Prostate gland (tissue), 2 donors: ENCODE results near the gene SIM1.

ENCODE experiments used
- POLR2A ChIP-seq: fragments of 450-650 bp; IDR thresholded peaks from one replicate; pipeline ENCODE4 v1.6.1; 2016; ENCODE audit warnings: antibody characterized with exemption, mild to moderate bottlenecking
- POLR2AphosphoS5 ChIP-seq: sonication (generic); formaldehyde crosslinking; IDR thresholded peaks from one replicate; pipeline ENCODE4 v1.6.1; 2017; ENCODE audit warnings: antibody characterized with exemption
- TF ChIP-seq, protein P1 (sequence below), 4 experiments: fragments of 200-600 bp in 2 of 4; fragments of 450-650 bp in 2 of 4; sonication (generic) in 2 of 4; IDR thresholded peaks; 1 replicate in 3 of 4; 2 replicates in 1 of 4; pipeline ENCODE4 v1.5.1; 2016 to 2019; ENCODE audit warnings: antibody characterized with exemption in 4 of 4, mild to moderate bottlenecking in 2 of 4, moderate library complexity in 2 of 4

DNA sequence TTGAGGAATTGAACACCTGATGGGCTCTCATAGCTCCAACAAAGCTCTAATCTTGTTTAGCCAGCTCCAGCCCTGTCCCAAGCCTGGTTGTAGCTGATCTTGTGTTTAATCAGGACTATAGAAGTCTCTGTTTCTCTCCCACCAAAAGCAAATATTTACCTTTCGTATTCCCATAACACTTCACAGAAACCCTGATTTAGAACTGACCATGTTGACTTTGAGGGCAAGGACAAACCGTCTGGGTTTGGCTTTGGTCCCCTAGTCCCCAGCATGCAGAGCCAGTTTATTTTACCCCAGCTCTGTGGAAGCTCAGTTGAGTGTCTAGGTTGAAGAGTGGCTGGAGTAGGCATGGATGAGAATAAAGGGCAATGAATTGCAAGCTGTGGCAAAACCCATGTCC lies 18.0 kb upstream of the SIM1 start:
- TF ChIP-seq, protein P1, sequence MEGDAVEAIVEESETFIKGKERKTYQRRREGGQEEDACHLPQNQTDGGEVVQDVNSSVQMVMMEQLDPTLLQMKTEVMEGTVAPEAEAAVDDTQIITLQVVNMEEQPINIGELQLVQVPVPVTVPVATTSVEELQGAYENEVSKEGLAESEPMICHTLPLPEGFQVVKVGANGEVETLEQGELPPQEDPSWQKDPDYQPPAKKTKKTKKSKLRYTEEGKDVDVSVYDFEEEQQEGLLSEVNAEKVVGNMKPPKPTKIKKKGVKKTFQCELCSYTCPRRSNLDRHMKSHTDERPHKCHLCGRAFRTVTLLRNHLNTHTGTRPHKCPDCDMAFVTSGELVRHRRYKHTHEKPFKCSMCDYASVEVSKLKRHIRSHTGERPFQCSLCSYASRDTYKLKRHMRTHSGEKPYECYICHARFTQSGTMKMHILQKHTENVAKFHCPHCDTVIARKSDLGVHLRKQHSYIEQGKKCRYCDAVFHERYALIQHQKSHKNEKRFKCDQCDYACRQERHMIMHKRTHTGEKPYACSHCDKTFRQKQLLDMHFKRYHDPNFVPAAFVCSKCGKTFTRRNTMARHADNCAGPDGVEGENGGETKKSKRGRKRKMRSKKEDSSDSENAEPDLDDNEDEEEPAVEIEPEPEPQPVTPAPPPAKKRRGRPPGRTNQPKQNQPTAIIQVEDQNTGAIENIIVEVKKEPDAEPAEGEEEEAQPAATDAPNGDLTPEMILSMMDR (IDR thresholded peaks at IDR 0.05): no peak
- no peak for TF ChIP-seq POLR2A
- no peak for TF ChIP-seq POLR2AphosphoS5
